Lower leg skin (tissue), 3 donors: Measurements from ENCODE around the gene CACNA1I.

Source experiments
- POLR2A ChIP-seq, 2 donors: fragments of 450-650 bp; IDR thresholded peaks; one replicate each; pipeline ENCODE4 v1.6.1; 2016 to 2017; ENCODE audit warnings: antibody characterized with exemption in 2 of 2, mild to moderate bottlenecking in 1 of 2, moderate library complexity in 1 of 2
- TF ChIP-seq, protein P1 (sequence below), 3 donors: fragments of 450-650 bp; IDR thresholded peaks; one replicate each; pipeline ENCODE4 v1.5.1; 2016; ENCODE audit warnings: antibody characterized with exemption in 3 of 3, mild to moderate bottlenecking in 3 of 3, moderate library complexity in 2 of 3

DNA sequence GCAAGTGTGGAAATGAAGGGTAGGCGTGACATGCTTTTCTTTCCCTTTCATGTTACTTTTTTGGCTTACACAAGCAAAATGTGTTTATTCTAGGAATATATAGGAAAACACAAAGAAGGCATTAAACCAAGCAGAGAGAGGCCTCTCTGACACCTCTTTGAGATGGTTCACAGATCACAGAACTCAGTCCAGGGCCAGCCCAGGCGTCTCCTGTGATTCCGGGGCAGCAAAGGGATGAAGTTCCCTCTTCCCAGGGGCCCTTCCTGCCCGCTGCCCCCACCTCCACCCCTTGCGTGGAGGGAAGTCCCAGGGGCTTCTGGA is 78.0 kb downstream of the CACNA1I start:
- TF ChIP-seq, protein P1, sequence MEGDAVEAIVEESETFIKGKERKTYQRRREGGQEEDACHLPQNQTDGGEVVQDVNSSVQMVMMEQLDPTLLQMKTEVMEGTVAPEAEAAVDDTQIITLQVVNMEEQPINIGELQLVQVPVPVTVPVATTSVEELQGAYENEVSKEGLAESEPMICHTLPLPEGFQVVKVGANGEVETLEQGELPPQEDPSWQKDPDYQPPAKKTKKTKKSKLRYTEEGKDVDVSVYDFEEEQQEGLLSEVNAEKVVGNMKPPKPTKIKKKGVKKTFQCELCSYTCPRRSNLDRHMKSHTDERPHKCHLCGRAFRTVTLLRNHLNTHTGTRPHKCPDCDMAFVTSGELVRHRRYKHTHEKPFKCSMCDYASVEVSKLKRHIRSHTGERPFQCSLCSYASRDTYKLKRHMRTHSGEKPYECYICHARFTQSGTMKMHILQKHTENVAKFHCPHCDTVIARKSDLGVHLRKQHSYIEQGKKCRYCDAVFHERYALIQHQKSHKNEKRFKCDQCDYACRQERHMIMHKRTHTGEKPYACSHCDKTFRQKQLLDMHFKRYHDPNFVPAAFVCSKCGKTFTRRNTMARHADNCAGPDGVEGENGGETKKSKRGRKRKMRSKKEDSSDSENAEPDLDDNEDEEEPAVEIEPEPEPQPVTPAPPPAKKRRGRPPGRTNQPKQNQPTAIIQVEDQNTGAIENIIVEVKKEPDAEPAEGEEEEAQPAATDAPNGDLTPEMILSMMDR (IDR thresholded peaks at IDR 0.05), result no peak
- TF ChIP-seq POLR2A (IDR thresholded peaks at IDR 0.05), result no peak
